HFF-Myc (cell line): ENCODE results near the gene TWNK.

Source experiments
- DNase-seq: peaks from one replicate; pipeline ENCODE4 v3.0.0-alpha.2; 2011; ENCODE audit warnings: low read depth; ENCODE audit errors: extremely low read depth
- H3K4me3 ChIP-seq: replicated peaks from 2 replicates; pipeline ENCODE4 v1.5.1; 2011; ENCODE audit warnings: low read depth, mild to moderate bottlenecking, control low read depth, low read length
- TF ChIP-seq, protein P1 (sequence below): IDR thresholded peaks from 2 replicates; pipeline ENCODE4 v1.5.1; 2012; ENCODE audit warnings: mild to moderate bottlenecking, low read depth, low read length, control low read depth; ENCODE audit errors: missing control alignments

Gene TWNK

DNA sequence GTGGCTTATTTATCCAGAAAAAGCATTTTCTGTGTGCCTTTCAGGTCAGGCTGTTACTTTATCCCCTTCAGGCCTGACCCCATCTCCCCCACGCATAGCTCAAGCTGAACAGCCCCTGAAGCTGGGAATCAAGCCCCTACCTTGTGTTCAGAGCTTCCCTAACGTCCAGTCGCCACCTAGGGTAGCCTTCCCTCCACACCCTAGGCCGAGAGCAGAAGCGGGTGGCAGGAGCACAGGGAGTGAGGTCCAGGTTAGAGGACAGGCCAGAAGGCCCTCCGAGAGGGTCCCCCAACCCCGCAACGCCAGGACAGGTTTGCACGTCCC is 18.5 kb upstream of the TWNK start:
- TF ChIP-seq, protein P1, sequence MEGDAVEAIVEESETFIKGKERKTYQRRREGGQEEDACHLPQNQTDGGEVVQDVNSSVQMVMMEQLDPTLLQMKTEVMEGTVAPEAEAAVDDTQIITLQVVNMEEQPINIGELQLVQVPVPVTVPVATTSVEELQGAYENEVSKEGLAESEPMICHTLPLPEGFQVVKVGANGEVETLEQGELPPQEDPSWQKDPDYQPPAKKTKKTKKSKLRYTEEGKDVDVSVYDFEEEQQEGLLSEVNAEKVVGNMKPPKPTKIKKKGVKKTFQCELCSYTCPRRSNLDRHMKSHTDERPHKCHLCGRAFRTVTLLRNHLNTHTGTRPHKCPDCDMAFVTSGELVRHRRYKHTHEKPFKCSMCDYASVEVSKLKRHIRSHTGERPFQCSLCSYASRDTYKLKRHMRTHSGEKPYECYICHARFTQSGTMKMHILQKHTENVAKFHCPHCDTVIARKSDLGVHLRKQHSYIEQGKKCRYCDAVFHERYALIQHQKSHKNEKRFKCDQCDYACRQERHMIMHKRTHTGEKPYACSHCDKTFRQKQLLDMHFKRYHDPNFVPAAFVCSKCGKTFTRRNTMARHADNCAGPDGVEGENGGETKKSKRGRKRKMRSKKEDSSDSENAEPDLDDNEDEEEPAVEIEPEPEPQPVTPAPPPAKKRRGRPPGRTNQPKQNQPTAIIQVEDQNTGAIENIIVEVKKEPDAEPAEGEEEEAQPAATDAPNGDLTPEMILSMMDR: no peak
- DNase-seq: no peak
- peak overlapping the region; percentile 56 for H3K4me3 ChIP-seq

DNA sequence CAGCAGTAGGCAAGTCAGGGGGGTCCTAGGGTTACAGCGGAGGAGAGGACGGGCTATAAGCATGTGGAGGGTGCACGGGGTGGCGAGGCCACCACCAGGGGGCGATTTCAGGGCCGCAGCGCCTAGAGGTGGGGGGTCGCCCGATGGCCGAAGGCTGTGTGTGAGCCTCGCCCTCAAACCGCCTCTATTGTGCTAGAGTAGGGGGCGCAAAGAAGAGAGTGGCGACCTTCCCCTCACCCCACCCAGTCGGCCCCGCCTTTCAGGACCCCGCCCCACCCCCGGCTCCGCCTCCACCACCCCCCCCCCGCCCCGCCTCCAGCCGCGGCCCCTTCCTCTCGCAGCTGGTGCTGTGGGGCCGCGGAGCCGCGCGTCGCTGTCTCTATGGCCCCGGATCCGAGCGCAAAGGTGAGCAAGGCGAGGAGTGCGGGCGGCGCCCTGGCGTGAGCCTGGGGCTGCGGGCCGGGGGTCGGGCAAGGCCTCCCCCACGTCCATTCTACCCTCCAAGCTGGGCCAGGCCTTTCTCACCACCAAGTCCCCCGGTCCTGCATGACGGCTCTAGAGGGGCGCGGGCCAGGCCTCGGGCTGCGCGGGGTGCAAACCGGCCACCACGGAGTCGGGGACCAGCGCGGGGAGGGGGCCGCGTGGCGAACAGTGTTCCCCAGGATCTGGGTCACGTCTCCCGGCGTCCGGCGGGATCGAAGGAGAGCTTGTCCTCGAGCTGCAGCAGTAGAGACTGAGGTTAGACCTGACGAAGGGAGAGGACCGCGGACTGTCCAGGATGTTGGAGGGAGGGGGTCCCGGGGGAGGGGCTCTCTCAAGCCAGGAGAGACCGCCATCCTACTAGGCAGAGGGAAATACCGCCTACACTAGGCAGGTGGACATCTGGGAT is 17.9 kb upstream of the TWNK start, which contains the start of gene SEMA4G:
SEMA4G (plus strand) TSS at position 318 of the 889 bp plus-strand sequence. CDS start 3,409 bp downstream, outside the sequence.
- TF ChIP-seq, protein P1: peak; percentile 69
- peak within 1 kb of the TSS; percentile 56 for H3K4me3 ChIP-seq
- DNase-seq: no peak

DNA sequence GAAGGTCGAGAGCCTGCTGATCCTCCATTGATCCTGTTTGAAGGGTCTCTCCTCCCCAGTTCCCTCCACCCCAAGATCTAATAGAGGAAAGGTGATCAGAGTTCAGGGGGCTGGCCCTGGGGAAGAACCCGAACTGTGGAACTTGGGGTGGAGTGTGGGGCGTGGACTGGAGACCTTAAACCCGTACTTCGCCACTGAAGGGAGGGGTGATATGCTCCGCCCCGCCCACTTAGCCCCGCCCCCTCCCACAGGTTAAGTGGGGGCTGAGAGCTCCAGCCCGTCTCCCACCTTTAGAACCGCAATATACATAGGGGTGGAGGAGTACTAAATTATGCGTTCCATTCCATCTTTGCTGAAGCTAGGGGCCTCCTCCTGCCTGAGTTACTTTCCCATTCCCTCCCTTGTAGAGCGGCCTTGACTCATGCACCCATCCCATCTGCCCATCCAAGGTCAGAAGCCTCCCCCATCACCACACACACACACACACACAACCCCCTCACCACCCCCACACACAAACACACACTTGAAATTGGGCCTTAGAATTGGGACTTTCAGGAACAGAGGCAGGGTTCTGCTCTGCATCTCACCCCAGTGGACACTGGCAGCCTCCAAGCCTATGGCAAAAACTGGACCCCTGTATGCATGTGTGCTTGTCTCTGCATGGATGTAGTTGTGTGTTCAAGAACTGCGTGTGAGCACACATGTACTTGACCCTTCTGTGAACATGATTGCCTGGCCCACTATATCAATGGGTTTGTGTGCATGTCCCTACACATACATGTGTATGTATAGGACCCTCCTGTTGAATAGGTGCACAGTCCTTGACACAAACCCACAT is 17.0 kb upstream of the TWNK start:
- no peak for DNase-seq

DNA sequence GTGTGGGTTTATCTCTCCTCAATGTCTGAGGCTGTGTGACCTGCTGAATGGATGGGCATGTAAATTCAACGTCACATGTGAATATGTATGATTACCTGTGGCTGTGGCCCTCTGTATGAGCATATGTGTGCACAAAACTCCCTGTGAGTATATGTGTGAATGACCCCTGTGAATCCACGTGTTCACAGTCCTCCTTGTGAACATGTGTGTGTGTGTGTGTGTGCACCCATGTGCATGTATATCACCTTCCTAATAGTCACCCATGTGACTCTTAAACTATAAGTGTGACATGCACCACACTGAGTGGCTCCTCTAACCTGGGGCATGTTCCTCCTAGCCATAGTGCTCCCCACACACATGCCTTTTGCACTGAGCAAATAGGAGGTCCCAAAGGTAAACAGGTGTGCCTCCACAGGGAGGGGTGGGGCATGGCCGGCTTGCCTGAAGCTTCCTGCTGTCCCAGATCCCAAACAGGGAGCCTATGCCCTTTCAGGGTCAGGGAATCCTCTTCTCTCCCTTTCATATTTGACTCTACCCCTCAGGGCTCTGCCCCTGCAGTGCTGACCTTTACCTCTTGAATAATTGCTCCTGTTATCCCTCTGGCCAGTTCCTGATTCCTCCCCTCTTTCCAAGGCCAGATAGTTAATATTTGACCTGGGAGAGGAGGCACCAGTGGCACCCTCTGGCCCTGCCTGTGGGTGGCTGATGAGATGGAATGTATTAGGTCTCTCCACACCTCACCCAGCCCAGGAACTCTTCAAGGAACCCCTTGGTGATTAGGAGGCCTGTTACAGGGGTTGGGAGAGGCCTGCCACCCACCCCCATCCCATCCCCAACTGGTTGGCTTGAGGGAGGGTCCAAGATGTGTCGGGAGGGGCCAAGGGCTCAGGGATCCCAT is 16.2 kb upstream of the TWNK start:
- no peak overlapping the region for H3K4me3 ChIP-seq
- TF ChIP-seq, protein P1: no peak
- no peak for DNase-seq

More for the DNA sequence above, 17.0 kb upstream of the TWNK start:
- TF ChIP-seq, protein P1: no peak
- peak overlapping the region; percentile 56 for H3K4me3 ChIP-seq

DNA sequence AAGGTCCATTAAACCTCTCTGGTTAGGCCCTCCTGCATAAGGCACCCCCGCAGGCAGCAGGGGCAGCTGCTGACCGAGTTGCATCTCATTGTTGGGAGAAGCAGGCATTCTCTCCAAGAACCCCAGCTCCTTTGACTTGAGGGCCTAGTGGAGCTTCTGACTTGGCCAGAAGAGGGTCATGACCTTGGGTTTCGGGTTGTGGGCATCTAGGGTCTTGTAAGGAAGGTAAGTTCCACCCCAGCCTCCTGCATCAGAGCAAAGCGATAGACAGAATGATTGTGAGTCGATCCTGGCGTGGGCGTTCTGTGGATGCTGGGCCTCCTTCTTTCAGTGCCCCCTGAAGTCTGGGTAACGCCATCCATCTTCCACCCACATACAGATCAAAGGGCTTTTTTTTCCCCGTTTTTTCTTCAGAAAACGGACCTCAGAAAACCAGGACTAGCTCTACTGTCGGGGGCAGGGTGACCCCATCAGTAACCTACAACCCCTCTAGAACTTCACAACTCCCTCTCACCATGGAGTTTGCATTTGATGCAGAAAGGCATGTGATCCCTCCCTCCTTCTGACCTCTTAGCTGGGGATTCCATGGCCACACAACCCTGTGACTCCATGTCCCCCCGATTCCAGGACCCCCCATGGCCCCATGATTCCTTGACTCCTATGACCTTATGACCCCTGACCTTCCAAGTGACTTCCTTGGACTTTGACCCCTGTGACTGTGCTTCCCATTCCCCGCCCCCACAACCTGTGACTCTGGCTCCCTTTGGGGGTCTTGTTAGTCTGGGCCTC is 15.0 kb upstream of the TWNK start:
- DNase-seq: no peak
- H3K4me3 ChIP-seq: no peak overlapping the region
- TF ChIP-seq, protein P1: no peak
